ENCODE results near the gene GORASP1. TPM values are rescaled to one million over a fixed set of nuclear protein-coding genes. Genes with fewer than 3 reads are reported as not detected.
"Not testable (repeated sequence)": the region's sequence is repeated elsewhere in the genome, so short reads cannot be mapped to it uniquely, and the experiment has no call there.

GORASP1 gene
- total and polyA plus RNA-seq, 2 experiments from 2014 or later = 10.3 to 38.3 TPM

GRCh38 chr3:39061228-39061627 lies 46.2 kb downstream of the GORASP1 start:
- not testable (repeated sequence) for H3K4me3 ChIP-seq; H3K4me3 Mint-ChIP-seq; H3K4me2 ChIP-seq; H3K36me3 ChIP-seq (ENCODE audit: insufficient read depth); H3K27me3 ChIP-seq (ENCODE audit: insufficient read depth); H3K9me2 ChIP-seq (ENCODE audit: insufficient read depth); H3K36me3 Mint-ChIP-seq (ENCODE audit: low read depth); H3K9me3 Mint-ChIP-seq; DNase-seq (ENCODE audit: low spot score); H3K4me1 ChIP-seq (ENCODE audit: insufficient read depth); H3F3A ChIP-seq (replicated peaks; ENCODE audit: low read depth); ATAC-seq; H3K27ac ChIP-seq (ENCODE audit: low read depth); H3K4me1 Mint-ChIP-seq; H3K27ac Mint-ChIP-seq; H3K27me3 Mint-ChIP-seq (ENCODE audit: insufficient read depth, low read depth, poor library complexity); H2AFZ ChIP-seq
- Histone ChIP-seq H3K79me2 (replicated peaks; ENCODE audit: insufficient read depth) (peaks cover 91% of the 10 kb centered on the region), H4K20me1 (replicated peaks; ENCODE audit: insufficient read depth) (peaks cover 21% of the 10 kb centered on the region; the same call in 1 of the 2 replicates)

GRCh38 chr3:39056151-39056550 lies 51.3 kb downstream of the GORASP1 start:
- Histone ChIP-seq H3K4me1 (ENCODE audit: insufficient read depth) (no peaks in the 10 kb centered on the region), H4K20me1 (replicated peaks; ENCODE audit: insufficient read depth) (peaks cover 23% of the 10 kb centered on the region; the same call in 1 of the 2 replicates), H2AFZ (no peak overlapping the region), H3K4me3 (no peak overlapping the region), H3K36me3 (ENCODE audit: insufficient read depth) (no peaks in the 10 kb centered on the region), H3K9me2 (ENCODE audit: insufficient read depth) (no peaks in the 10 kb centered on the region), H3K4me2 (no peak overlapping the region), H3K27ac (ENCODE audit: low read depth) (no peak overlapping the region), H3K27me3 (ENCODE audit: insufficient read depth) (no peaks in the 10 kb centered on the region), H3K79me2 (replicated peaks; ENCODE audit: insufficient read depth) (peaks cover 88% of the 10 kb centered on the region), H3F3A (replicated peaks; ENCODE audit: low read depth) (no peaks in the 10 kb centered on the region)
- H3K36me3 Mint-ChIP-seq (ENCODE audit: low read depth) = peaks cover under 1% of the 10 kb centered on the region; the same call in 2 of the 3 replicates
- DNase-seq (ENCODE audit: low spot score) (no peak), ATAC-seq (no peak)
- no peak overlapping the region for H3K4me3 Mint-ChIP-seq
- TF ChIP-seq ZNF462 (CRISPR knock-in tag; IDR thresholded peaks at IDR 0.05) (no peak), STAT1 (IDR thresholded peaks at IDR 0.05; ENCODE audit: unreplicated experiment) (no peak), EZH2phosphoT487 (IDR thresholded peaks at IDR 0.05; ENCODE audit: unreplicated experiment) (no peak), ZNF331 (CRISPR knock-in tag; IDR thresholded peaks at IDR 0.05; ENCODE audit: low read depth) (no peak), EZH2 (IDR thresholded peaks at IDR 0.05; ENCODE audit: low read depth, unreplicated experiment) (no peak), CREB1 (CRISPR knock-in tag; IDR thresholded peaks at IDR 0.05; ENCODE audit: low read depth) (no peak), NANOG (IDR thresholded peaks at IDR 0.05; ENCODE audit: borderline replicate concordance) (no peak), ZNF114 (CRISPR knock-in tag; IDR thresholded peaks at IDR 0.05) (no peak), ETS1 (IDR thresholded peaks at IDR 0.05) (no peak), JUNB (IDR thresholded peaks at IDR 0.05; ENCODE audit: unreplicated experiment) (no peak), CTCF (conservative IDR thresholded peaks at IDR 0.05; ENCODE audit: low read depth in 2 of 2) (no peak), POLR2AphosphoS5 (IDR thresholded peaks at IDR 0.05; ENCODE audit: low read depth) (no peak)
- H3K27ac Mint-ChIP-seq = no peak overlapping the region
- H3K27me3 Mint-ChIP-seq (ENCODE audit: insufficient read depth, low read depth, poor library complexity) = peaks cover 1% of the 10 kb centered on the region
- peaks cover 8% of the 10 kb centered on the region; the same call in 1 of the 3 replicates for H3K4me1 Mint-ChIP-seq
- no peaks in the 10 kb centered on the region; the same call in 2 of the 3 replicates for H3K9me3 Mint-ChIP-seq
